SK-N-MC (cell line): Measurements from ENCODE around the gene CLSTN1.

Experiments
- DNase-seq: peaks from one replicate; pipeline ENCODE4 v3.0.0-alpha.2; 2011; ENCODE audit warnings: low read depth, low spot score
- H3K27ac ChIP-seq: fragments of 200-600 bp; sonication (generic); 2 replicates; pipeline ENCODE4 v1.5.1; 2016; ENCODE audit warnings: mixed run types
- H3K36me3 ChIP-seq: fragments of 200-600 bp; sonication (generic); 2 replicates; pipeline ENCODE4 v1.6.1; 2017; ENCODE audit warnings: antibody characterized with exemption, low read length, mixed read lengths; ENCODE audit not compliant: insufficient read depth
- H3K4me3 ChIP-seq: fragments of 200-600 bp; sonication (generic); 2 replicates; pipeline ENCODE4 v1.5.1; 2016
- H3K9ac ChIP-seq: fragments of 200-600 bp; sonication (generic); 2 replicates; pipeline ENCODE4 v1.8.0; 2017; ENCODE audit warnings: mixed run types, mixed read lengths; ENCODE audit not compliant: insufficient read length
- H3K9me3 ChIP-seq: fragments of 200-600 bp; sonication (generic); 2 replicates; pipeline ENCODE4 v1.6.1; 2017; ENCODE audit warnings: low read depth, mild to moderate bottlenecking, antibody characterized with exemption, low read length, moderate library complexity, mixed read lengths
- EZH2 ChIP-seq: fragments of 200-600 bp; sonication (generic); IDR thresholded peaks from one replicate; pipeline ENCODE4 v1.6.1; 2017; ENCODE audit warnings: antibody characterized with exemption
- FOXP2 ChIP-seq: optimal IDR thresholded peaks from 2 replicates; pipeline ENCODE3; 2011; ENCODE audit warnings: mild to moderate bottlenecking, moderate library complexity; ENCODE audit not compliant: insufficient read depth; ENCODE audit errors: extremely low read length, control extremely low read depth
- POLR2AphosphoS5 ChIP-seq: IDR thresholded peaks from 2 replicates; pipeline ENCODE4 v1.6.1; 2012; ENCODE audit warnings: mild to moderate bottlenecking, low read depth, low read length, borderline replicate concordance

CLSTN1 gene

GRCh38 chr1:9787702-9788101 is 36.1 kb downstream of the CLSTN1 start:
- Histone ChIP-seq H3K27ac (no peak overlapping the region), H3K4me3 (no peak overlapping the region), H3K9me3 (no peaks in the 10 kb centered on the region), H3K36me3 (no peaks in the 10 kb centered on the region), H3K9ac (no peak overlapping the region)
- no peak for DNase-seq
- no peak for TF ChIP-seq FOXP2
- TF ChIP-seq POLR2AphosphoS5, result no peak
- TF ChIP-seq EZH2, result no peak

DNA sequence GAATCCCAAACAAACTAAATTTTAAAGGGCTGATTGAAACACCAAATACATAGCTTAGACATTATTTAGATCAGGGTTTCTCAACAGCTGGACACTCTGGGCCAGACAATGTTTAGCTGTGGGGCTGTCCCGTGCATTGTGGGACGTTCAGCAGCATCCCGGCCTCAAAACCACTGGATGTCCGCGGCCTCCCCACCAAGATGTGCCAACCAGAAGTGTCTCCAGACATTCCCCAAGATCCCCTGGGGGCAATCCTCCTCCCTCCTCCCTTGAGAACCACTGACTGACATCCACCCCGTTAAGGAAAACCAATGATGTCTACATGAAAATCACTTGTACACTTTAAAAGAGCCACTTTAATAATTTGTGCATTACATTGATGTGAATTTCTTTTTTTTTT is 38.4 kb downstream of the CLSTN1 start:
- Histone ChIP-seq H3K4me3 (no peak overlapping the region), H3K36me3 (no peaks in the 10 kb centered on the region), H3K27ac (no peak overlapping the region), H3K9ac (no peak overlapping the region), H3K9me3 (no peaks in the 10 kb centered on the region)
- DNase-seq, result no peak
- TF ChIP-seq POLR2AphosphoS5 (no peak), EZH2 (no peak), FOXP2 (no peak)

DNA sequence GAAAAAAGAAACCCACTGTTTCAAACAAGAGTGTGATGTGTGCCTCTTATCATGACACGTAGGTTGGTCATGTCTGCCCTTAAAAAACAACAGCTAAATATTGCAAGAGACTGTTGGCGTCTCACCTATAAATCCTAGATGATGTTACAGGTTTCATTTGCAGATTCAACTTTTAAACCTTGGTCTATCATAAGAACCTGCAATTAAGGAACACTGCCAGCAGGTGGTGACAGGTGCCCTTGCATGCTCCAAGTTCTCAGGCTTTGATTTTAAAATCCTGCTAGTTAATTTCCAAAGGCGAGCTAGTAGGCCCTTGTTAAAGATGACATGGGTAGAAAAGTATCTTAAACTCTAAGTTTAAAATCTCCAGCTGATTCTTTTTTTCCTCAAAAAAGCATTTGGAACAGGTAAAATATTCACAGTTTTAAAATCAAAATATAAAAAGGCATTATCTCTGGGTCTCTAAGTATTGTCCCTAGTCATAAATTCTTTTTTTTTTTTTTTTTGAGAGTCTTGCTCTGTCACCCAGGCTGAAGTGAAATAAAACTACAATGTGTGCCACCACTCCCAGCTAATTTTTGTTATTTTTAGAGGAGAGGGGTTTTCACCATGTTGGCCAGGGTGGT is 39.1 kb downstream of the CLSTN1 start:
- no peaks in the 10 kb centered on the region for H3K9me3 ChIP-seq
- H3K9ac ChIP-seq, result no peak overlapping the region
- H3K27ac ChIP-seq, result no peak overlapping the region
- TF ChIP-seq POLR2AphosphoS5 (no peak), FOXP2 (no peak), EZH2 (no peak)
- DNase-seq, result no peak
- no peaks in the 10 kb centered on the region for H3K36me3 ChIP-seq
- no peak overlapping the region for H3K4me3 ChIP-seq

GRCh38 chr1:9782897-9783296 is 40.9 kb downstream of the CLSTN1 start:
- no peak for DNase-seq
- TF ChIP-seq POLR2AphosphoS5, result no peak
- TF ChIP-seq EZH2, result no peak
- no peak for TF ChIP-seq FOXP2
- Histone ChIP-seq H3K27ac (no peak overlapping the region), H3K4me3 (no peak overlapping the region), H3K9ac (no peak overlapping the region), H3K9me3 (no peaks in the 10 kb centered on the region), H3K36me3 (no peaks in the 10 kb centered on the region)

DNA sequence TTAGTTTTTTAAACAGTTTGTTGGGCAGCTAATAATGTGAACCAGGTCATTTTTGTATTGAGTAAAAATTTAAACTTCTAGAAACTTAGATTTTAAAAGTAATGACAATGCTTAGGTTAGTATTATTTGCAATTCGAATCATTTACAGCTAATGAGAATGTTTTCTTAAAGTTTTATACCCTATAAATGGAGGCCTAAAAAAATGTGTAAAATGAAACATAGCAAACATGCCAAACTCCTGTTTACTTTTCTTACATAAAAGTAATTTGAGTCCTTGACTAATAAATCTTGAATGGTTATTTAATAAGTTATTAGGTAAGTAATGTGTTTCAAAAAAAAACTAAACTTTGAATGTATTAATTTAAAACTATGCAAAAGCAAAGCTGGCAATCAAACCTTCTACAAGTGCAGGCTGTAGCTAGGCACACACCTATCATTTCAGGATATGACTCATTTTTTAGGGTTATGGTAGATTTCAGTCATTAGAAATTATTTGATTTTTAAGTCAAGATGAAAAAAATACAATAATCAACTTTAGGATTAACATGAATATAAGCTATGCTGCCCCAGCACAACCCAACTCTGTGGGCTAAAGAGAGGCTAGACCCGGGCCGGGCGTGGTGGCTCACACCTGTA is 41.5 kb downstream of the CLSTN1 start:
- H3K9me3 ChIP-seq, result no peaks in the 10 kb centered on the region
- peak overlapping the region; percentile 40; the same call in 1 of the 2 replicates for H3K27ac ChIP-seq
- DNase-seq, result no peak
- no peak overlapping the region for H3K9ac ChIP-seq
- no peaks in the 10 kb centered on the region for H3K36me3 ChIP-seq
- TF ChIP-seq POLR2AphosphoS5 (no peak), EZH2 (no peak), FOXP2 (no peak)
- H3K4me3 ChIP-seq, result no peak overlapping the region

- no peak overlapping the region for H3K9ac ChIP-seq
- no peak overlapping the region for H3K4me3 ChIP-seq
- no peak for TF ChIP-seq FOXP2
- no peak for TF ChIP-seq EZH2
- TF ChIP-seq POLR2AphosphoS5, result no peak
- H3K27ac ChIP-seq, result 0 out of 2 replicates have a peak overlapping the region, but pooled peaks have one; percentile 37
- DNase-seq, result no peak
- H3K9me3 ChIP-seq, result no peaks in the 10 kb centered on the region
- no peaks in the 10 kb centered on the region for H3K36me3 ChIP-seq
Observed at GRCh38 chr1:9780554-9781110, 43.1 kb downstream of the CLSTN1 start.

GRCh38 chr1:9778905-9779304 is 44.9 kb downstream of the CLSTN1 start:
- Histone ChIP-seq H3K4me3 (no peak overlapping the region), H3K36me3 (no peaks in the 10 kb centered on the region), H3K9ac (no peak overlapping the region), H3K9me3 (no peaks in the 10 kb centered on the region), H3K27ac (no peak overlapping the region)
- TF ChIP-seq POLR2AphosphoS5 (no peak), FOXP2 (no peak), EZH2 (no peak)
- DNase-seq, result no peak

DNA sequence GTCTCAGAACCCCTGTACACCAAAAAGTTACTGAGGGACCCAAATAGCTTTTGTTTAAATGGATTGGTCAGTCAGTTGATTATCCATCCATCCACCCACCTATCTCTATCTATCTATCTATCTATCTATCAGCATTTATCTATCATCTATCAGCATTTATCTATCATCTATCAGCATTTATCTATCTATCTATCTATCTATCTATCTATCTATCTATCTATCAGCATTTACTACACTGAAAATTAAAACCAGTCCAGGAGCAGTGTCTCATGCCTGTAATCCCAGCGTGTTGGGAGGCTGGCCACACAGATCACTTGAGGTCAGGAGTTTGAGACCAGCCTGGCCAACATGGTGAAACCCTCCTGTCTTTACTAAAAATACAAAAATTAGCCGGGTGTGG is 47.1 kb downstream of the CLSTN1 start:
- Histone ChIP-seq H3K27ac (peak overlapping the region; percentile 88), H3K4me3 (peak overlapping the region; percentile 22; the same call in 1 of the 2 replicates), H3K36me3 (peaks cover 6% of the 10 kb centered on the region; the same call in 1 of the 2 replicates), H3K9me3 (no peaks in the 10 kb centered on the region), H3K9ac (no peak overlapping the region)
- TF ChIP-seq POLR2AphosphoS5 (no peak), EZH2 (no peak), FOXP2 (no peak)
- DNase-seq, result no peak
